SK-N-MC (cell line): ENCODE data around the gene FAM131C.
"Not testable (repeated sequence)": the region's sequence is repeated elsewhere in the genome, so short reads cannot be mapped to it uniquely, and the experiment has no call there.

Experiments used
- EZH2 ChIP-seq: fragments of 200-600 bp; sonication (generic); IDR thresholded peaks from one replicate; pipeline ENCODE4 v1.6.1; 2017; ENCODE audit warnings: antibody characterized with exemption
- FOXP2 ChIP-seq: optimal IDR thresholded peaks from 2 replicates; pipeline ENCODE3; 2011; ENCODE audit warnings: mild to moderate bottlenecking, moderate library complexity; ENCODE audit not compliant: insufficient read depth; ENCODE audit errors: extremely low read length, control extremely low read depth
- POLR2AphosphoS5 ChIP-seq: IDR thresholded peaks from 2 replicates; pipeline ENCODE4 v1.6.1; 2012; ENCODE audit warnings: mild to moderate bottlenecking, low read depth, low read length, borderline replicate concordance

GRCh38 chr1:16057314-16057915 lies 16.0 kb downstream of the FAM131C start:
- TF ChIP-seq POLR2AphosphoS5, EZH2, FOXP2: not testable (repeated sequence)
